Panc1 (cell line): ENCODE measurements around the gene BARHL1. TPM values are rescaled to one million over a fixed set of nuclear protein-coding genes. Genes with fewer than 3 reads are reported as not detected.

ENCODE experiments used
- ATAC-seq: fragments of 200-7000 bp; cut with Tn5 transposase; 2 replicates; pipeline ENCODE4 v1.9.1; 2020; ENCODE audit warnings: mild to moderate bottlenecking, moderate library complexity
- BruUV-seq: library from RNA; stranded (reverse); fragments of 400-500 nt; replicated peaks from 2 replicates; lab custom pipeline; 2021; lab: Mats Ljungman, UMichigan
- CTCF ChIA-PET: fragments of 300-600 bp; sonication (Branson Sonifier 250); formaldehyde crosslinking; loops from one replicate; lab custom pipeline; 2022; ENCODE audit warnings: antibody characterized with exemption; lab: Charles Lee
- POLR2A ChIA-PET: fragments of 300-600 bp; sonication (Branson Sonifier 250); formaldehyde crosslinking; loops from one replicate; lab custom pipeline; 2022; ENCODE audit warnings: antibody characterized with exemption; lab: Charles Lee
- DNase-seq: peaks from one replicate; pipeline ENCODE4 v3.0.0-alpha.2; 2010; ENCODE audit warnings: low read depth, low spot score
- H3K27ac ChIP-seq: 2 replicates; pipeline ENCODE4 v1.5.1; 2011; ENCODE audit warnings: mild to moderate bottlenecking, low read length, inconsistent platforms
- H3K27me3 ChIP-seq: fragments of 200-500 bp; sonication (Bioruptor generic); 2 replicates; pipeline ENCODE4 v1.6.0; 2014; ENCODE audit warnings: low read length, inconsistent platforms; ENCODE audit not compliant: control insufficient read depth, insufficient read depth
- H3K36me3 ChIP-seq: fragments of 200-500 bp; sonication (Bioruptor generic); 2 replicates; pipeline ENCODE4 v1.5.1; 2014; ENCODE audit warnings: inconsistent platforms, mild to moderate bottlenecking, low read length, moderate library complexity; ENCODE audit not compliant: control insufficient read depth, insufficient read depth
- H3K4me1 ChIP-seq: 2 replicates; pipeline ENCODE4 v1.5.1; 2011; ENCODE audit warnings: inconsistent platforms, mild to moderate bottlenecking, low read length, moderate library complexity; ENCODE audit not compliant: control insufficient read depth, insufficient read depth
- H3K4me3 ChIP-seq, 2 experiments: 2 replicates each; pipeline ENCODE4 v1.5.1; 2011 to 2012; ENCODE audit warnings: low read depth in 2 of 2, low read length in 2 of 2, mild to moderate bottlenecking in 2 of 2, inconsistent platforms in 1 of 2, moderate library complexity in 1 of 2
- H3K9me3 ChIP-seq: fragments of 200-500 bp; sonication (Bioruptor generic); 2 replicates; pipeline ENCODE4 v1.5.1; 2014; ENCODE audit warnings: low read depth, mild to moderate bottlenecking, inconsistent platforms, low read length, moderate library complexity; ENCODE audit not compliant: control insufficient read depth, insufficient read depth
- CTCF ChIP-seq: fragments of 450-650 bp; IDR thresholded peaks from 2 replicates; pipeline ENCODE4 v1.5.1; 2017; ENCODE audit warnings: mild to moderate bottlenecking
- POLR2AphosphoS5 ChIP-seq: IDR thresholded peaks from 2 replicates; pipeline ENCODE4 v1.6.1; 2012; ENCODE audit warnings: mild to moderate bottlenecking, low read depth, low read length, moderate library complexity
- REST ChIP-seq, 2 experiments: IDR thresholded peaks; 2 replicates each; pipeline ENCODE4 v1.6.1; 2011 to 2012; ENCODE audit warnings: low read depth in 2 of 2, control low read depth in 1 of 2, low read length in 1 of 2, mild to moderate bottlenecking in 1 of 2, moderate library complexity in 1 of 2; ENCODE audit not compliant: insufficient read depth in 1 of 2
- SIN3A ChIP-seq: IDR thresholded peaks from 2 replicates; pipeline ENCODE4 v1.6.1; 2012; ENCODE audit warnings: low read depth, mild to moderate bottlenecking, low read length, moderate library complexity, borderline replicate concordance; ENCODE audit not compliant: insufficient read depth
- TCF7L2 ChIP-seq: IDR thresholded peaks from 2 replicates; pipeline ENCODE4 v1.6.1; 2011; ENCODE audit warnings: mild to moderate bottlenecking, low read depth, low read length, inconsistent platforms
- in situ Hi-C: cut with HindIII; loops from 2 replicates; pipeline ENCODE4 v1.10.0; 2016; ENCODE audit warnings: low sequenced_read_pairs, low pct_unique_long_range_greater_than_20kb
- intact Hi-C: fragments of 100-400 bp; cut with micrococcal nuclease; formaldehyde crosslinking; loops from one replicate; pipeline ENCODE4 v1.10.0; 2022; ENCODE audit not compliant: unreplicated experiment
- total RNA-seq: library from RNA; stranded (reverse); gene quantifications from one replicate; pipeline ENCODE4 v1.2.1, GENCODE V29; 2021; ENCODE audit not compliant: unreplicated experiment

The BARHL1 gene
- total RNA-seq, 1 experiment from 2014 or later: not detected

- in situ Hi-C loops (no loop called here), intact Hi-C loops (no loop called here)
- H3K27ac ChIP-seq: no peak overlapping the region
- H3K36me3 ChIP-seq: no peaks in the 10 kb centered on the region
- ATAC-seq (no peak), DNase-seq (no peak)
- POLR2A ChIA-PET: no interaction called here
- CTCF ChIA-PET: no interaction called here
- no peaks in the 10 kb centered on the region for H3K4me1 ChIP-seq
- H3K4me3 ChIP-seq: no peak overlapping the region
- BruUV-seq: no TSS peak
- TF ChIP-seq CTCF: no peak
- no peak for TF ChIP-seq TCF7L2
- no peak for TF ChIP-seq POLR2AphosphoS5
- TF ChIP-seq REST (IDR thresholded peaks at IDR 0.05; ENCODE audit: insufficient read depth in 1 of 2, low read depth in 2 of 2, low read length in 1 of 2): no peak
- no peak for TF ChIP-seq SIN3A
- no peaks in the 10 kb centered on the region for H3K9me3 ChIP-seq
- no peaks in the 10 kb centered on the region for H3K27me3 ChIP-seq
Observed at GRCh38 chr9:132596200-132596599, 13.8 kb downstream of the BARHL1 start.

- ChIA-PET POLR2A (no interaction called here), CTCF (no interaction called here)
- Histone ChIP-seq H3K9me3 (no peaks in the 10 kb centered on the region), H3K4me3 (no peak overlapping the region), H3K27ac (no peak overlapping the region), H3K36me3 (no peaks in the 10 kb centered on the region), H3K4me1 (no peaks in the 10 kb centered on the region), H3K27me3 (no peaks in the 10 kb centered on the region)
- intact Hi-C loops: no loop called here
- DNase-seq: no peak
- ATAC-seq: no peak
- in situ Hi-C loops: no loop called here
- BruUV-seq: no TSS peak
- TF ChIP-seq REST (IDR thresholded peaks at IDR 0.05; ENCODE audit: insufficient read depth in 1 of 2, low read depth in 2 of 2, low read length in 1 of 2): no peak
- no peak for TF ChIP-seq SIN3A
- TF ChIP-seq CTCF: no peak
- no peak for TF ChIP-seq TCF7L2
- no peak for TF ChIP-seq POLR2AphosphoS5
Observed at GRCh38 chr9:132597073-132597775, 14.8 kb downstream of the BARHL1 start.
